Measurements from ENCODE around the gene ARIH1.

GRCh38 chr15:72570059-72570458, 95.9 kb downstream of the ARIH1 start:
- TF ChIP-seq CTCF (conservative IDR thresholded peaks at IDR 0.05; ENCODE audit: low read depth, low read length), result no peak
- no peak for TF ChIP-seq EZH2 (IDR thresholded peaks at IDR 0.05; ENCODE audit: low read length, unreplicated experiment)
- TF ChIP-seq EZH2phosphoT487 (IDR thresholded peaks at IDR 0.05; ENCODE audit: borderline replicate concordance, low read length), result no peak
